RCC 7860 (cell line): ENCODE data around the gene COQ9.
"Not testable (repeated sequence)": the region's sequence is repeated elsewhere in the genome, so short reads cannot be mapped to it uniquely, and the experiment has no call there.

ENCODE experiments used
- DNase-seq: peaks from one replicate; pipeline ENCODE4 v3.0.0-alpha.2; 2015; ENCODE audit warnings: low spot score
- FAIRE-seq: peaks from 2 replicates; lab custom pipeline; 2012; peaks lifted over from hg19 to GRCh38; lab: Jason Lieb, UNC

COQ9 gene

DNA sequence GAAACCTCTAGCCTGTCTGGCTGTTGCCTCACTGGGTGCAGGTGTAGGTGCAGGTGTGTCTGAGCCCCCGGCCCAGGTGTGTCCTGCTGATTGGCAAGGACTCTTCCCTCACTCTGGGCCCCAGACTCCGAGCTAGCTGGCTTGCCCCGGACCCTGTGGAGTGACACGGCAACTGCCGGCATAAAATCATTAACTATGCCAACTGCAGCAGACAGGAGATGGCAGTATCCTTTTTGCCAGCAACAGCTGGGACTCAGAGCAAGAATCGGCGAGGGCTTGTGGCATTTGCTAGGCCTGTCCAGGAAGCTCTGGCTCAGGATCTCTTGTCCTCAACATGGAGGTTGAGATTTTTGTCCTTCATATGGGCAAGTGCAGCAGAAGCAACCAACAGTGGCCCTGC is 20.9 kb upstream of the COQ9 start:
- no peak for FAIRE-seq

DNA sequence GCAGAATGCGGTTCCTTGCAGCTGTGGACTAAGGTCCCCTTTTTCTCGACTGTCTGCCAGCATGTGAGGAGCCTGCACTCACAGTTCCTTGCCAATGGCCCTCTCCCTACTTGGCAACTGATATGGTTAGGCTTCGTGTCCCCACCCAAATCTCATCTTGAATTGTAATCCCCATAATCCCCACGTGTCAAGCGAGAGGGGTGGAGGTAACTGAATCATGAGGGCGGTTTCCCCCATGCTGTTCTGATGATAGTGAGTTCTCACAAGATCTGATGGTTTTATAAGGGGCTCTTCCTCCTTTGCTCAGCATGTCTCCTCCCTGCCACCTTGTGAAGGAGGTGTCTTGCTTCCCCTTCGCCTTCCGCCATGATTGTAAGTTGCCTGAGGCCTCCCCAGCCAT is 20.0 kb upstream of the COQ9 start:
- DNase-seq (no peak), FAIRE-seq (no peak)

More for the DNA sequence above, 20.9 kb upstream of the COQ9 start:
- DNase-seq: no peak

DNA sequence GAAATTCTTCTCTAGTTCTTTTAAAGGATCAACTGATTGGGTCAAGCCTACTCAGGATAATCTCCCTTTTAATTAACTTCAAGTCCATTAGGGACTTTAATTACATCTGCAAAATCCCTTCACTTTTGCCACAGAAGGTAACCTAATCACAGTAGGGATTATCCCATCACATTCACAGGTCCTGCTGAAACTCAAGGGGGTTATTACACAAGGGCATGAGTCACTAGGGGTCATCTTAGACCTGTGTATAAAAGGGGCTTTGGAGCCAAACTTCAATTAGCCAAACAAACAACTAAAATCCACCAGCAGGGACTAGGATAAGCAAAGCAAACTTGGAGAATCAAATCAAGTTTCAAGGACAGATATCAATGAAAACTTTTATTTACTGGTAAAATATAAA is 19.5 kb upstream of the COQ9 start:
- FAIRE-seq (no peak), DNase-seq (no peak)

GRCh38 chr16:57430955-57431354 is 16.3 kb upstream of the COQ9 start:
- FAIRE-seq: no peak

DNA sequence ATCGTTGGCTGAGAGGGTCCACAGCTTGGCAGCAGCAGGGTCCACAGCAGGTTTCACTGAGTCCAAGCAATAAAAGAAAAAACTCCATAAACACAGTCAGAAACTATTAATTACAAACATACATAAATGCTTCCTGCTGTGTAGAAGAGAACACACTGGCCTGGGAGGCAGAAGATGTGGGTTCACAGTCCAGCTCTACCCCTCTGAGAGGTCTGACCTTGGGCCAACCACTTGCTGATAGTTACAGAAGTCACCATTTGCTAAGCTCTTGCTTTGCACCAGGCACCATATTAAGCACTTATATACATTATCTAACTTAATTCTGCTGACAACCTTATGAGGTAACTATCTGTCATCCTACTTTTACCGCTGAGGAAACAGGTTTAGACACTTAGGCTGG is 14.8 kb upstream of the COQ9 start:
- FAIRE-seq: no peak

More at GRCh38 chr16:57430955-57431354, 16.3 kb upstream of the COQ9 start:
- no peak for DNase-seq

DNA sequence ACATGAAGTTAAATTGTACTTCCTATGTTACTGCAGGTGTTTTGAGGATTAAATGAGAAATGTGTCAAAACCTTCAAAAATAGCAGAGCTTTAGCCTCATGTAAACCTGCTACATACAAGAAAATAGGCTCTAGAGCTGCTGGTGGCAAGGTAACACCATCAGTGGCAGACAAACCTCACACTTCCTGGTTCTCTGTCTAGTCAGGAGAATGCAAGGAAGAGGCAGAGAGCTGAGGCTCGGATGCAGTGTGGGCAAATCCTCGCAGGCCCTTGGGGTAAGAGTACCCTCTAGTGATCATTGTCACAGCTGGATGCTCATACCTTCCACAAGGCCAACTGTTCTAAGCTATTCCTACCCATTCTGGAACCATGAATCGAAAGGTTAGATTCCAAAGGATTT is 14.3 kb upstream of the COQ9 start:
- FAIRE-seq (no peak), DNase-seq (no peak)

More for the DNA sequence above, 14.8 kb upstream of the COQ9 start:
- DNase-seq: no peak

GRCh38 chr16:57434003-57434402 is 13.3 kb upstream of the COQ9 start:
- FAIRE-seq: no peak
- DNase-seq: no peak

- no peak for FAIRE-seq
Observed at GRCh38 chr16:57435838-57436237, 11.4 kb upstream of the COQ9 start.

DNA sequence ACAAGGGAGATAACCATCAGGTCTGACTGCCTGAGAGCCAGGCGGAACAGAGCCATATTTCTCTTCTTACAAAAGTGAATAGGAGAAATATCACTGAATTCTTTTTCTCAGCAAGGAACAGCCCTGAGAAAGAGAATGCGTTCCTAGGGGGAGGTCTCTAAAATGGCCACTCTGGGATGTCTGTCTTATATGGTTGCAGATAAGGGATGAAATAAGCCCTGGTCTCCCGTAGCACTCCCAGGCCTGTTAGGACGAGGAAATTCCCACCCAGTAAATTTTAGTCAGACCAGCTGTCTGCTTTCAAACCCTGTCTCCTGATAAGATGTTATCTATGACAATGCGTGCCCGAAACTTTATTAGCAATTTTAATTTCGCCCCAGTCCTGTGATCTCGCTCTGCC is 7.3 kb upstream of the COQ9 start:
- FAIRE-seq: not testable (repeated sequence)

More at GRCh38 chr16:57435838-57436237, 11.4 kb upstream of the COQ9 start:
- DNase-seq: no peak

GRCh38 chr16:57440551-57440950 is 6.7 kb upstream of the COQ9 start:
- not testable (repeated sequence) for DNase-seq, FAIRE-seq

More for the DNA sequence above, 7.3 kb upstream of the COQ9 start:
- not testable (repeated sequence) for DNase-seq

DNA sequence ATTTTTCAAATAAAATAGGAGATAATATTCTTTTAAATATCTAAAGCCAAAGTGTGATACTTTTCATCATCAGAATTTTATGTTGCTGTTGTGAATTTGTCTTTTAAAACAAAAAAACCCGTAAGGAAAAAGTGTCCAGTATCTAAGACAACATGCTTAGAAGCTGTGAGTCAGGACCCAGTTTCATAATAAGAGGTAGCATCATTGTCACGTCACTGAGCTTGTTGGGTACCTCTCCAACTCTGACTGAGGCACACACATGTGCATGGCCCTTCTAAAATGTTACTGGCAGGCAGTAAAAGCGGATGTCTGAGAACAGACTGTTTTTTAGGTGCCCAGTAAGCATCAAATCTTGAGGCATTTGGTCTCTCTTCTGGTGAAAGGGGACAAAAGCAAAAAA is 2.6 kb upstream of the COQ9 start:
- DNase-seq (no peak), FAIRE-seq (no peak)

DNA sequence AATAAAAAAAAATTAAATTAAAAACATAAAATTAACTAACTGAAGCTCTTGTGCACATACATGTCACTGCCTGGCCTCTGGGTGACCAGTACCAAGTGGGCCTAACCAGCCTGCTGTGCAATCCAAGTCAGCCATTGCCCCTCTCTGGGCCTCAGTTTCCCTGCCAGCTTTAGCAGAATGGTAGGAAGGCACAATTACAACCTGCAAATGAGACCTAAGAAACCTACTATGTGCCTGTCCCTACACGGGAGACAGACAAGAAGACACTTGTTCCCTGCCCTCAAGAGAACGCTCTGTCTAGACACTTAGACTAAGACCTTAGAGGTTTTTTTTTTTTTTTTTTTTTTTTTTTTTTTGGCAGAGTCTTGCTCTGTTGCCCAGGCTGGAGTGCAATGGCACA is 1.8 kb upstream of the COQ9 start:
- FAIRE-seq: no peak
- no peak for DNase-seq

GRCh38 chr16:57446531-57447185 is 621 bp upstream of the COQ9 start:
- FAIRE-seq (no peak), DNase-seq (no peak)

- DNase-seq: no peak
- FAIRE-seq: no peak
Observed at GRCh38 chr16:57452021-57452420, 4.7 kb downstream of the COQ9 start.

- FAIRE-seq: no peak
Observed at GRCh38 chr16:57462209-57462977, 15.1 kb downstream of the COQ9 start, which contains the start of gene POLR2C. POLR2C (plus strand) TSS chr16:57462679; CDS start chr16:57462725, 46 bp downstream.

GRCh38 chr16:57462978-57463362 is 15.7 kb downstream of the COQ9 start:
- FAIRE-seq: no peak
- no peak for DNase-seq

More at GRCh38 chr16:57462209-57462977, 15.1 kb downstream of the COQ9 start, which contains the start of gene POLR2C:
- peak; percentile 66 for DNase-seq

DNA sequence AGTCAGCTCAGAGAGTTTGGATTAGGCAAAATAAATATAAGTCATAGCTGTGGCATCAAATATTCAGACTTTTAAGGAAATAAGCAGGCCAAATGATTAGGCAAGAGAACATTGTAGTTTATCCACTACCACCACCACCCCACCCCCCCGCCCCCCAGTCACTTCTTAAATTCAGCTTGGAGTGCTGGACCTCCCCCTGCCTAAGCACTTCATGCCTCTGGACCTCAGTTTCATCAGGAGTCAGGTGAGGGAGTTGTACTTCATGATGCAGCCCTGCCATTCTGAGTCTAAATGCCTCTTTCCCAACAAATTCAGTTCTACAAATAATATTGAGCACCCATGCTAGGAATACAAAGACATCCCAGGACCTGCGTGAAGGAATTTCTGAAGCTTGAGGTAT is 17.2 kb downstream of the COQ9 start:
- DNase-seq: no peak
- FAIRE-seq: no peak

DNA sequence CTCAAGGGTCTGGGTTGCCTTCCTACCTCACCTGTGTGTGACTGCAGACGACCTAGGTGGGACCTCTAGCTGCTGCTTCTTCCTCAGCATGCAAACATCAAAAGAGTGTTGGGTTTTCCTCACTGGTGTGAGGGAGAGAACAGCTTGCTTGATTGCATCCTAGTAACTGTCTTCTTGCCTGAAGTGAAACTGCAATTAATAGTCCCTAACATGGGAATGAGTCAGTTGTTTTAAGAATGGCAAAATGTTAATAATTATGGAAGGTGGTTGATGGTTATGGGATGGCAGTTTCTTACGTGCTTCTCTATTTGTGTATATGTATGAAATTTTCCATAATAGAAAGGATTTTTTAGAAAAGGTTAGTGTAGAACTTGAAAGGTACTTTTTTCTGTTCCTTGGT is 21.1 kb downstream of the COQ9 start:
- FAIRE-seq: no peak
- no peak for DNase-seq

GRCh38 chr16:57469046-57469445 is 21.8 kb downstream of the COQ9 start:
- FAIRE-seq: no peak
- DNase-seq: no peak

- no peak for FAIRE-seq
- DNase-seq: no peak
Observed at GRCh38 chr16:57469917-57470470, 22.7 kb downstream of the COQ9 start.

GRCh38 chr16:57470711-57471110 is 23.4 kb downstream of the COQ9 start:
- no peak for DNase-seq
- FAIRE-seq: no peak

GRCh38 chr16:57471209-57471608 is 23.9 kb downstream of the COQ9 start:
- FAIRE-seq (no peak), DNase-seq (no peak)
